Naive thymus-derived CD8-positive, alpha-beta T cell (primary cell): ENCODE results near the gene SYT5. TPM values are rescaled to one million over a fixed set of nuclear protein-coding genes. Genes with fewer than 3 reads are reported as not detected.
"Not testable (repeated sequence)": the region's sequence is repeated elsewhere in the genome, so short reads cannot be mapped to it uniquely, and the experiment has no call there.

Experiments used
- ATAC-seq, 2 donors: fragments of 150-1000 bp; cut with Tn5 transposase in 1 of 2; sonication (Bioruptor Pico), chemical (Tn5 transposase) in 1 of 2; 1 replicate in 1 of 2; 2 replicates in 1 of 2; pipeline ENCODE4 v1.10.0; 2021; ENCODE audit warnings: mild to moderate bottlenecking in 2 of 2, moderate library complexity in 2 of 2
- POLR2A ChIA-PET: fragments of 350-600 bp; sonication (Branson Sonifier 250); formaldehyde crosslinking; loops from one replicate; lab custom pipeline; 2021; ENCODE audit warnings: antibody characterized with exemption; lab: Charles Lee
- DNase-seq, 10 donors: peaks; one replicate each; pipeline versions ENCODE4 v3.0.0 to v3.0.0-alpha.2; 2020 to 2022
- H3K27ac Mint-ChIP-seq, 10 donors: one replicate each; pipeline ENCODE4 v1.8.0; 2020 to 2022; ENCODE audit warnings: mild to moderate bottlenecking in 10 of 10, mixed read lengths in 10 of 10, moderate library complexity in 4 of 10, inconsistent platforms in 1 of 10
- H3K27me3 Mint-ChIP-seq, 5 donors: one replicate each; pipeline ENCODE4 v1.8.0; 2021 to 2022; ENCODE audit warnings: mixed read lengths in 5 of 5
- H3K36me3 Mint-ChIP-seq, 3 donors: one replicate each; pipeline ENCODE4 v1.8.0; 2020 to 2022; ENCODE audit warnings: mixed read lengths in 3 of 3, mild to moderate bottlenecking in 2 of 3, inconsistent platforms in 1 of 3
- H3K4me1 Mint-ChIP-seq, 4 donors: one replicate each; pipeline ENCODE4 v1.8.0; 2021 to 2022; ENCODE audit warnings: mixed read lengths in 4 of 4
- H3K4me3 Mint-ChIP-seq, 10 donors: one replicate each; pipeline ENCODE4 v1.8.0; 2020 to 2022; ENCODE audit warnings: mild to moderate bottlenecking in 10 of 10, mixed read lengths in 10 of 10, moderate library complexity in 6 of 10, inconsistent platforms in 1 of 10
- H3K9me3 Mint-ChIP-seq, 9 donors: one replicate each; pipeline ENCODE4 v1.8.0; 2020 to 2022; ENCODE audit warnings: mixed read lengths in 9 of 9, mild to moderate bottlenecking in 3 of 9, inconsistent platforms in 1 of 9, moderate library complexity in 1 of 9
- polyA plus RNA-seq, 3 donors: library from polyadenylated mRNA; unstranded; fragments of 300-500 nt; fragmentation: Illumina TruSeq; gene quantifications; one replicate each; pipeline ENCODE4 v1.2.3, GENCODE V29; 2021
- total RNA-seq, 8 experiments: library from RNA in 2 of 8; stranded (reverse) in 2 of 8; gene quantifications; one replicate each; pipeline ENCODE4 v1.2.3 and lab custom pipeline; 2021 to 2026

Gene SYT5
- total RNA-seq (not detected), polyA plus RNA-seq (under 1 TPM; 0.09 to 0.56 (median 0.25) TPM), total RNA-seq (lab: John Stamatoyannopoulos, UW) (0.07 to 3.1 (median 0.18) reads per million in 6 experiments)

DNA sequence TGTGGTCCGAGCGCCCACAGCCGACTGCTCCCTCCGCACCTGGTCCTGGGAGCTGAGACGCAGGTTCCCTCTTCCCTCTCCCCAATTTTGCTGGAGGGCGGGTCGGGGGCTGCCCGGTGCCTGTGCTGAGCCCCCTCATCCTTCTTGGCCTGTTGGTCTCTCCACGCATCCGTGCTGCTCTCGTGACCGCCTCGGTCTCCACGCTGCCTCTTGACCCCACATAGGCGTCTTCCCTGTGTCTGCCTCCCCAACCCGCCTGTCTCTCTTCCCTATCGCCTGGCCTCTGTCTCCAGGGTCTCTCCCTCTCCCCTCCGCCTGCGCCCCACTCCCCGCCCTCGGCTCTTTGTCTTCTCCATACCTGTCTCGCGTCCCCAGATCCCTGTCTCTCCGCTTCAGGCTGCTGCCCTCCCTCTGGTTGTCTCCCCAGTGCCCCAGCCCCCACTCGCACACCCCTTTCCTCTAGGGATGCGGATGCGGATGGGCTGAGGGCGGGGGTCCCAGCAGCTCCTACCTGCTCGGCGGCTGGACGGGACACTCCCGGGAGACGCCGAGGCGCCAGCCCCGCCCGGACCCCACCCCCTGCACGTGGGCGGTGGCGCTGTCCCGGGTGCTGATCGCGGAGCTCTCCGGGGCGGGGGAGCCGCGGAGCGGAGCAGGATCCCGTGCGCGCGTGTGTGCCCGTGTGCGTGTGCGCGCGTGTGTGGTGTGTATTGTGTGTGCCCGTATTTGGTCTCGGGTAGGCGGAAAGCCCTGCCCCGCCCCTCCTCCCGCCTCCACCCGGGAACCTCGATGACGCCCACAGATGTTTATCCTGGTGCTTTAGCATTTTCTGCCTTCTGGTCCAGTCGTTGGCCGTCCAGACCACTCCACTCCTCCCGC is at the start of gene SYT5:
TSS of gene SYT5 (minus strand) at position 684 of the 879 bp plus-strand sequence. CDS start 1,248 bp downstream, outside the sequence.
- peaks cover 19 to 87% (median 39%) of the 10 kb centered on the region in 5 donors for H3K27me3 Mint-ChIP-seq

DNA sequence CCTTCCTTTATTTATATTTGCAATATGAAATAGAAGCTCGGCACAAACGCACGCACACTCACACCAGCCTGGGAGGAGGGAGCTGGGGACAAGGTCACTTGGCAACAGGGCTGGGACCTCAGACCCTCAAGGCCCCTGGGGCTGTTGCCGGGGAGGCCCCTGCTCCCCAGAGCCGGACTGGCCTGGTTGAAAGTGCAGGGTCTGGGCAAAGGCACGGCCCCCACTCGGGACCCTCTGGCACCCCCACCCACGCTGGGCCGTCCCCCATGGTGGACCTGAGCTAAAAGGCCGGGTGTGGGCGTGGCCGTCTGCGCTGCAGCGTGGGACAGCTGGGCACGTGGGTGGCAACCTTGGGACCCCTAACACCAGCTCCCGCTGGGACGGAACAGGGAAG is 49.7 kb upstream of the SYT5 start:
- POLR2A ChIA-PET: interaction anchor here (0.6 kb wide), 1 partner anchor 1906 kb away, joined by 3 read pairs; no protein-coding TSS in a partner anchor
- Mint-ChIP-seq H3K27ac (no peak overlapping the region), H3K4me1 (peaks cover 0 to 15% (median 10%) of the 10 kb centered on the region in 4 donors), H3K9me3 (no peaks in the 10 kb centered on the region), H3K4me3 (no peak overlapping the region), H3K36me3 (peaks cover 2 to 56% (median 7%) of the 10 kb centered on the region in 3 donors), H3K27me3 (no peaks in the 10 kb centered on the region)
- no peak for DNase-seq
- no peak for ATAC-seq

More for the DNA sequence above, at the start of gene SYT5:
- Mint-ChIP-seq H3K4me1 (peaks cover 12 to 34% (median 20%) of the 10 kb centered on the region in 4 donors), H3K4me3 (peak within 1 kb of the TSS; percentile 71 to 89 (median 82)), H3K27ac (peak within 1 kb of the TSS in 9 of 10 donors; percentile 58 to 97 (median 95)), H3K9me3 (peaks cover 0 to 7% (median 0%) of the 10 kb centered on the region in 9 donors), H3K36me3 (no peaks in the 10 kb centered on the region)
- peak; percentile 24 to 76 (median 64) for DNase-seq
- POLR2A ChIA-PET: interaction anchor here (0.9 to 1.7 kb wide), 8 partner anchors 13 to 324 kb away, joined by 3 to 6 read pairs (median 4); partner anchors contain the start of genes PPP6R1 and UBE2S
- peak; percentile 27 to 42 for ATAC-seq

DNA sequence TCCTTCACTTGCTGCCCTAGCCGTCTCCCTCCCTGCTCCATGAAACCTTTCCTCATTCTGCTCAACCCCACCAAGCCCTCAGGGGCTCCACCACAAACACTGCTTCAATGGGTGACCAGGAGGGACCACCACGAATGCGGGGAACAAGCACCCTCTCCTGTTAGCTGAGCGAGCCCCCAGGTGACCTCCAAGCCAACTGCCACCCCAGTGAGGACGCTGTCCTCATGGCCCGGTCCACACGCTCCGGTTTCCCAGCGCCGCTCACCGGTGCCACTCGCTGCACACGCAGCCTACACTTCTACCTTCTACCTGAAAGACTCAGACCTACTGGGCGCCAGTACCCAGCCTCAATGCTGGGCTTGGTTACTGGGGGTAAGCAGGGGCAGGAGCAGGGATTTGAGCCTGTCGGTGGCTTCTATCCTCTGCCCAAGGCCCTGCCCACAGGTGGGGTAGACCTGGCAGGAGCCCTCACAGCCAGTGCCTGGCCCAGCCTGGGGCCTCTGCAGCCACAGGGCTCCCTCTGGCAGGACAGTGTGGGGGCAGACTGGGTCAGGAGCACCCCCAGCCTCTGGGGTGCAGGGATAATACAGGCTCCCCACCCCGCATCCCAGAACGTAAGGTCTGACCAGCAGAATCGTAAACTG is 49.2 kb upstream of the SYT5 start:
- POLR2A ChIA-PET: no interaction called here
- Mint-ChIP-seq H3K27me3 (no peaks in the 10 kb centered on the region), H3K9me3 (no peaks in the 10 kb centered on the region), H3K27ac (peak overlapping the region in 1 of 10 donors; percentile 65), H3K4me3 (peak overlapping the region in 1 of 10 donors; percentile 36), H3K36me3 (peaks cover 2 to 51% (median 2%) of the 10 kb centered on the region in 3 donors), H3K4me1 (peaks cover 0 to 12% (median 9%) of the 10 kb centered on the region in 4 donors)
- ATAC-seq (no peak), DNase-seq (no peak)

DNA sequence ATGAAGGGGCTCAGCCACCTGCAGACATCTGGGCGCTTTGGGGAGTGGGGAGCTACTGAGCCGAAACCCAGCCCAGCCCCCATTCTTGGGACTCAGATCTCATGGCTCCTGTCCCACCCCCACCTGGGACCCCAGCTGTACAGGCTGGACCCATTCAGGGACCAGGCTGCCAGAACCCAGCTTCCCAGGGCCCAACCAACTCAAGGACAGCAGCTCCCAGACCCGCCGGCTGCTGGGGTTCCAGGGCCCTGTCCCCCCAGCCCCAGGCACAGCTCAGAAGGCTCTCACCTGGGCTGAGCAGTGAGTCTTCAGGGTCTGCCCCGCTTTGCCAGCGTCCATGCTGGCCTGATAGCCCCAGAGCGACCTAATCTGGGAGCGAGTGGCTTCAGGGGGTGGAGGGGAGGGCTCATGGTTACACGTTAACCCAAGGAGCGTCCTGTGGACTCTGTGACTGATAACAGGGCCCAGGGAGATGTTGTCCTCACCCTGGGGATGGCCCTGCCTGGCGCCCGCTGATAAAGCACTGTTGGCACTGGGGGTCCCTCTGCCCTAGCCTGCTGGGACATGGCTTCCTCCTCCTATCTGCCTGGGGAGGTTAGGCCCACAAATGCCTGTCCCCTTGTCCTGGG is 48.4 kb upstream of the SYT5 start, which contains the start of gene TMEM86B:
TSS of gene TMEM86B (minus strand) at position 361 of the 629 bp plus-strand sequence. CDS start at position 339, 22 bp downstream.
- ATAC-seq: no peak
- Mint-ChIP-seq H3K36me3 (peaks cover 0 to 45% (median 2%) of the 10 kb centered on the region in 3 donors), H3K4me3 (peak within 1 kb of the TSS in 2 of 10 donors; percentile 36 to 65), H3K4me1 (peaks cover 0 to 12% (median 9%) of the 10 kb centered on the region in 4 donors), H3K27ac (peak within 1 kb of the TSS in 2 of 10 donors; percentile 29 to 74), H3K9me3 (no peaks in the 10 kb centered on the region), H3K27me3 (no peaks in the 10 kb centered on the region)
- POLR2A ChIA-PET: interaction anchor here (0.6 to 1.5 kb wide), 3 partner anchors 18 to 52 kb away, joined by 3 to 6 read pairs (median 5); partner anchors contain the start of gene HSPBP1
- no peak for DNase-seq

DNA sequence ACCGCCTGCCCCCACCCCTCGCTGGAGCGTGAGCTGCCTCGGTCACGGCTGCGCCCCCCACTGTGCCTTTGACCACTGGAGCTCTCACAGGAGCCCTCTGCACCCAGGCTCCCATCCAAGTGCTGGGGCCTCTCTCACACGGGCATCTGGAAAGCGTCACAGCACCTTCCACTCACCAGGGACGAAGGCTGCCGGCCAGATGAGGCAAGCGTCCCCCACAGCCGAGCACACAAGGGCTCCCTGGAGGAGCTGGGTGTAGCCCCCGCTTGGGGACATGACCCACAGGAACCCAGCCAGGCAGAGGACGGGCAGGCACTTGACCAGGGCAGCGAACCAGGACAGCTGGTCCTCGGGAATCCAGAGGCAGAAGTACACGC is 47.9 kb upstream of the SYT5 start:
- Mint-ChIP-seq H3K4me1 (peaks cover 0 to 12% (median 9%) of the 10 kb centered on the region in 4 donors), H3K9me3 (no peaks in the 10 kb centered on the region), H3K4me3 (peak overlapping the region in 1 of 10 donors; percentile 65), H3K36me3 (peaks cover 0 to 41% (median 2%) of the 10 kb centered on the region in 3 donors), H3K27ac (peak overlapping the region in 1 of 10 donors; percentile 74), H3K27me3 (no peaks in the 10 kb centered on the region)
- DNase-seq (no peak), ATAC-seq (no peak)
- POLR2A ChIA-PET: interaction anchor here (0.6 to 1.5 kb wide), 3 partner anchors 18 to 52 kb away, joined by 3 to 6 read pairs (median 5); partner anchors contain the start of gene HSPBP1

DNA sequence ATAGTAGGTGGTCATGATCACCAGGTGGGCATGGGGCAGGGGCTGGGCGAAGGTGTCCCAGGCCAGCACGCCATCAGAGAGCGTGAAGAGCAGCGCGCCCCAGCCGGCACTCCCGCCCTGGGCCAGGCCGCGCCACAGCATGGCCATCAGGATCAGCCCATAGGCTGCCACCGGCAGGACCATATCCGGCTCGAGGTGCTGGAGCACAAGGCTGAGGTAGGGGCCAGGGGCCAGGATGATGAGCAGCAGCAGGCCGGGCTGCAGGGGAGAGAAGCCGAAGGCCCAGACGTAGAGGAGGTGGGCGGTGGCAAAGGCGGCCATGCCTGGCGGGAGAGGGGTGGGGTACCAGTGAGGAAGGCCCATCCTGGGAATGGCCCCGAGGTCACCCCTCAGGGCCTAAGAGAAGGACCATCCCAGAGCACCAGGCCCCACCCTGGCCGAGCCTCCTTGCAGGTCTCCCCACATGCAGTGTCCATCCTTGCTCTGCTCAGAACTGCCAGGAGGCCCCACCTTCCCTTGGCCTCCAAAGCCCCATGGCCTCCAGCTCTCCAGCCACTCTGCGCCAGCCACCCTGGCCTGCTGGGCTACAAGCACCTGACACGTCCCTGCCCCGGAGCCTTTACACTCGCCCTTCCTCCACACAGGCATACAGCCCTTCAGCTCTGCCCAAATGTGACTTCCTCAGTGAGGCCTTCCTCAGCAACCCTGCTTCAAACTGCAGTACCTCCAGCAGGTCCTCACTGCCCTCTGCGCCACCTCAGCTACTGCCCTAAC is 47.3 kb upstream of the SYT5 start:
- ATAC-seq: no peak
- H3K36me3 Mint-ChIP-seq: peaks cover 0 to 35% (median 2%) of the 10 kb centered on the region in 3 donors

DNA sequence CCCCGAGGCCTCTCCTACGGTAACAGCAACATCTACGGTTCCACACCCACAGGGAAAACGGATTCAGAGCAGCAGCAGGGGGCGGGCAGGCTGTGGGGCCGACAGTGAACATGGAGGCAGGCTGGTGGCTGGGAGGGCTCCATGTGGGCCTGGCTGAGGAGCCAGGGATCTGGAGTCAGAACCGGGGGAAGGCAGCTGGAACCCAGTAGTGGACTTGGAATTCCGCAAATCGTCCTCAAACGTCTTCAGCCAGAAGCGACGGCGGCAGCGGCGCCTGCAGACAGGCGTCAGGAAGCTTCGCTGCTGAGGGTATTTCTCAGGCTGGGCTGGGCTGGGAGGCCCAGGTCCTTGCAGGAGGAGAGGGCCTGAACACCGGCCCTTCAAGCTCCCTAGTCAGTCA is 46.7 kb upstream of the SYT5 start:
- Mint-ChIP-seq H3K27me3 (no peaks in the 10 kb centered on the region), H3K27ac (no peak overlapping the region), H3K36me3 (peaks cover 0 to 29% (median 2%) of the 10 kb centered on the region in 3 donors), H3K4me3 (no peak overlapping the region), H3K9me3 (no peaks in the 10 kb centered on the region), H3K4me1 (peaks cover 0 to 12% (median 9%) of the 10 kb centered on the region in 4 donors)
- DNase-seq (no peak), ATAC-seq (no peak)
- POLR2A ChIA-PET: no interaction called here

More for the DNA sequence above, 47.3 kb upstream of the SYT5 start:
- Mint-ChIP-seq H3K27ac (peak overlapping the region in 2 of 10 donors; percentile 29 to 31), H3K4me3 (peak overlapping the region in 1 of 10 donors; percentile 65), H3K4me1 (peaks cover 0 to 12% (median 9%) of the 10 kb centered on the region in 4 donors), H3K27me3 (no peaks in the 10 kb centered on the region), H3K9me3 (no peaks in the 10 kb centered on the region)
- DNase-seq: no peak
- POLR2A ChIA-PET: interaction anchor here (0.6 to 1.5 kb wide), 3 partner anchors 19 to 53 kb away, joined by 3 to 6 read pairs (median 5); partner anchors contain the start of gene HSPBP1

DNA sequence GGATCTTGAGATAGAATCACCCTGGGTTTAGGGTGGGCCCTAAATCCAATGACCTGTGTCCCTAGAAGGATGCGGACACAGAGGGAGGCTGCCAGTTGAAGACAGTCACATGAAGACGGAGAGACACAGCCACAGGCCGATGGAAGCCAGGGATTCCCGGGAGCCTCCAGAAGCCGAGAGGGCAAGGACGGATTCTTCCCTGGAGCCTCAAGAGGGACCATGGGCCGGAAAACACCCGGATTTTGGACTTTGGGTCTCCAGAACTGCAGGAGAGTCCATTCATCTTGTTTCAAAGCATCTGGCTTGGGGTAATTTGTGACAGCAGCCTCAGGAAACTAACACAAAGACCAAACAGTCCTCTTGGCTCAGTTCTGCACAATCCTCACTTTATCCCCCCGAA is 46.2 kb upstream of the SYT5 start:
- DNase-seq: no peak
- Mint-ChIP-seq H3K4me3 (no peak overlapping the region), H3K27ac (peak overlapping the region in 1 of 10 donors; percentile 15), H3K27me3 (no peaks in the 10 kb centered on the region), H3K36me3 (peaks cover 2 to 26% (median 4%) of the 10 kb centered on the region in 3 donors), H3K9me3 (peaks cover 0 to 2% (median 0%) of the 10 kb centered on the region in 9 donors), H3K4me1 (peaks cover 0 to 12% (median 9%) of the 10 kb centered on the region in 4 donors)
- POLR2A ChIA-PET: no interaction called here
- ATAC-seq: no peak

DNA sequence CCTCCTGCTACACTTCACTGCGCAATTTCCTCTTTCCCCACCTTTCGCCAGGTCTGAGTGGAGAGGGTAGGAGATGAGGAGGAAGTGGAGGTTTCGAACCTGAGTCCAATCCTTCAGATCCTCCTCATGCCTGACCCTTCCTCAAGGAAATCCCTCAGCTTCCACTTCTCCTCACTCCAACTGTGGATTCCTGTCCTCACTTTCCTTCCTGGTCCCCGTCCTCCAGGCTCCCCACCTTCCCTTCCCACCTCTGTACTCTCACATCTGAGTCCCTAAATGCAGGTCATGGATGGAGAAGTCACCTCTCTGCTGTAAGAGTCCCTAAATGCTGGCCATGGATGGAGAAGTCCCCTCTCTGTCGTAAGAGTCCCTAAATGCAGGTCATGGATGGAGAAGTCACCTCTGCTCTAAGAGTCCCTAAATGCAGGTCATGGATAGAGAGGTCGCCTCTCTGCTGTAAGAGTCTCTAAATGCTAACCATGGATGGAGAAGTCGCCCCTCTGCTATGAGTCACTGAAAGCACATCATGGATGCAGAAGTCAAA is 45.4 kb upstream of the SYT5 start:
- Mint-ChIP-seq H3K27me3 (no peaks in the 10 kb centered on the region), H3K4me1 (peaks cover 0 to 12% (median 9%) of the 10 kb centered on the region in 4 donors), H3K27ac (peak overlapping the region in 6 of 10 donors; percentile 25 to 87 (median 54)), H3K36me3 (peaks cover 4 to 21% (median 4%) of the 10 kb centered on the region in 3 donors), H3K9me3 (peaks cover 0 to 4% (median 2%) of the 10 kb centered on the region in 9 donors), H3K4me3 (no peak overlapping the region)
- POLR2A ChIA-PET: no interaction called here
- DNase-seq: no peak
- no peak for ATAC-seq

DNA sequence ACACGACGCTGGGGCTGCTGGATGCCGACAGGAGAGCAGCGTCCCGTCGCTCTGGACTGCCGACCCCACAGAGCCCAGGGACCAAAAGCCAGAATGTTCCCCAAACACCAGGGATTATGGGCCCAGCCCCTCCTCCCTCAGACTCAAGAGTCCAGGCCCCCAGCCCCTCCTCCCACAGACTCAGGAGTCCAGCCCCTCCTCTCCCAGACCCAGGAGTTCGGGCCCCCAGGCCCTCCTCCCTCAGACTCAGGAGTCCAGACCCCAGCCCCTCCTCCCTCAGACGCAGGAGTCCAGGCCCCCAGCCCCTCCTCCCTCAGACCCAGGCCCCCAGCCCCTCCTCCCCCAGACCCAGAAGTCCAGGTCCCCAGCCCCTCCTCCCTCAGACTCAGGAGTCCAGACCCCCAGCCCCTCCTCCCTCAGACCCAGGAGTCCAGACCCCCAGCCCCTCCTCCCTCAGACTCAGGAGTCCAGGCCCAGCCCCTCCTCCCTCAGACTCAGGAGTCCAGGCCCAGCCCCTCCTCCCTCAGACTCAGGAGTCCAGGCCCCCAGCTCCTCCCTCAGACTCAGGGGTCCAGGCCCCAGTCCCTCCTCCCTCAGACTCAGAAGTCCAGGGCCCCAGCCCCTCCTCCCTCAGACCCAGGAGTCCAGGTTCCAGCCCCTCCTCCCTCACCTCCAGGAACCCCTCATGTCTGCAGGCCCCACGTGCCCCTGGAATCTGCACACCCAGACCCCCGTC is 44.8 kb upstream of the SYT5 start:
- H3K27me3 Mint-ChIP-seq, ATAC-seq, POLR2A ChIA-PET, H3K9me3 Mint-ChIP-seq, DNase-seq, H3K4me3 Mint-ChIP-seq: not testable (repeated sequence)
- Mint-ChIP-seq H3K4me1 (peaks cover 0 to 12% (median 8%) of the 10 kb centered on the region in 4 donors), H3K27ac (peak overlapping the region in 2 of 10 donors; percentile 62 to 87), H3K36me3 (peaks cover 4 to 19% (median 8%) of the 10 kb centered on the region in 3 donors)
